Central memory CD8-positive, alpha-beta T cell (primary cell): Measurements from ENCODE around the gene COLEC12.

ENCODE experiments used
- ATAC-seq: fragments of 150-1000 bp; cut with Tn5 transposase; replicated peaks from 2 replicates; pipeline ENCODE4 v1.10.0; 2022; ENCODE audit warnings: mild to moderate bottlenecking, moderate FRiP score, moderate number of reproducible peaks; ENCODE audit not compliant: poor library complexity, severe bottlenecking; ENCODE audit errors: extremely low read depth
- DNase-seq, 2 donors: peaks; one replicate each; pipeline ENCODE4 v3.0.0; 2021; ENCODE audit warnings: low spot score in 2 of 2
- H3K27ac Mint-ChIP-seq: one replicate; pipeline ENCODE4 v1.8.0; 2022; ENCODE audit warnings: low read depth, mild to moderate bottlenecking, moderate library complexity, mixed read lengths
- H3K27me3 Mint-ChIP-seq: one replicate; pipeline ENCODE4 v1.8.0; 2022; ENCODE audit warnings: mixed read lengths
- H3K36me3 Mint-ChIP-seq: one replicate; pipeline ENCODE4 v1.8.0; 2022; ENCODE audit warnings: mild to moderate bottlenecking, moderate library complexity, mixed read lengths; ENCODE audit not compliant: insufficient read depth
- H3K4me1 Mint-ChIP-seq: one replicate; pipeline ENCODE4 v1.8.0; 2022; ENCODE audit warnings: mixed read lengths
- H3K4me3 Mint-ChIP-seq: one replicate; pipeline ENCODE4 v1.8.0; 2022; ENCODE audit warnings: mild to moderate bottlenecking, moderate library complexity, mixed read lengths
- H3K9me3 Mint-ChIP-seq: one replicate; pipeline ENCODE4 v1.8.0; 2022; ENCODE audit warnings: mixed read lengths

The COLEC12 gene

DNA sequence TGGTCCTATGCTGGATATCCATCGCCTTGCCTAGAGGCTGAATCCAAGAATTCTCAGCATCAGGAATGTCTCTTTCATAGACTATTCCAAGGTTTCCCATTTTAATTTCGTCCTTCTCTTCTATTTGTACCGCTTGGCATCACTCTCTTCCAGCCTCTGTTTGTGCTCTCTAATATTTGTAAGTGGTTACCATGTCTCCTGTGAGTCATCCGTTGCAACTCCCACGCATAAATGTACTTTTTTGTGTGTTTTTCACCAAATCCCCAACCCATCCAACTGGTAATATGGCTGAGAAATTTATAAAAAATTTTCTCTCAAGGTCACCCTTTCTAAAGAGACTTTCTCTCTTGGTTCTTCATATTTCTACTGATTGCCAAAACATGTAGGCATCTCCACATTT lies 21.8 kb downstream of the COLEC12 start:
- no peaks in the 10 kb centered on the region for H3K9me3 Mint-ChIP-seq
- no peaks in the 10 kb centered on the region for H3K4me1 Mint-ChIP-seq
- no peak for ATAC-seq
- peaks cover 45% of the 10 kb centered on the region for H3K27me3 Mint-ChIP-seq
- no peak for DNase-seq
- H3K27ac Mint-ChIP-seq: no peak overlapping the region
- no peaks in the 10 kb centered on the region for H3K36me3 Mint-ChIP-seq
- H3K4me3 Mint-ChIP-seq: no peak overlapping the region

DNA sequence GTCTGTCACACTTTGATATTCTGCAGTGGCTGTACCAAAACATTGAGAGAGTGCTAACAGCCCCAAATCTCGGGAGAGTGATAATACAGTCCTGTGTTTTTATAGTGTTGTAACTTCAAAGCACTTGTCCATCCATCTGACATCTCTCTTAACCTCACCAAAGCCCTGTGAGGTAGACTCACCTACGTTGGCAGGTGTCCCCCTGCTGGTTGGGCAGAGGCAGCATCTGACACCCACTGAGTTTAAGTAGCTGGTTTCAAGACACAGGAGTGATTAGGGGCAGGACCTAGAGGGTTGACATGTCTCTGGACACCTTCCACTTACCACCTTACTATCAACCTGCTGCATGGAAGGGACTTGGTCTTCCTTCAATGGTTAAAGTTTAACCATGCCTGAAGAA lies 22.9 kb downstream of the COLEC12 start:
- Mint-ChIP-seq H3K4me1 (no peaks in the 10 kb centered on the region), H3K4me3 (no peak overlapping the region), H3K9me3 (no peaks in the 10 kb centered on the region), H3K36me3 (no peaks in the 10 kb centered on the region), H3K27ac (no peak overlapping the region), H3K27me3 (peaks cover 51% of the 10 kb centered on the region)
- ATAC-seq (no peak), DNase-seq (no peak)

DNA sequence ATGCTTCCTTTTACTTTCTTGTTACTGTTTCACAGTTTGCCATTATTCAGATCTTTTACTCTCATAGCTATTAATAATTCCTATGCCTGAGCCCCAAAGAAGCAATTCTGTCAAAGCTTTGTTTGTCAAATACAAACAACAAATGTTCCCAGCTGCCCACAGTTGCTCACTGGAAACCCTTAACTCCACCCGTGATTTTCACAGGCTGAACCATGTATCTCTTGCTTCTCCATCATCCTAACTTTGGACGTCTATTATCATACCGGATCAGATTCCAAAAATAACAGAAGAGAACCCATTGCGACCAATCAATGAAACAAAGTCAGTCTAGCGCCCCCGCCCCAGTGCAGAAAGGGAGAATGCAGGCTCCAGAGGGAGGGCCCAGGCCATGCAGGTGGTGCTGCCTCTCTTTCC lies 24.2 kb downstream of the COLEC12 start:
- no peak overlapping the region for H3K27ac Mint-ChIP-seq
- H3K27me3 Mint-ChIP-seq: peaks cover 55% of the 10 kb centered on the region
- DNase-seq (no peak), ATAC-seq (no peak)
- H3K4me1 Mint-ChIP-seq: no peaks in the 10 kb centered on the region
- no peaks in the 10 kb centered on the region for H3K9me3 Mint-ChIP-seq
- H3K4me3 Mint-ChIP-seq: no peak overlapping the region
- H3K36me3 Mint-ChIP-seq: no peaks in the 10 kb centered on the region

DNA sequence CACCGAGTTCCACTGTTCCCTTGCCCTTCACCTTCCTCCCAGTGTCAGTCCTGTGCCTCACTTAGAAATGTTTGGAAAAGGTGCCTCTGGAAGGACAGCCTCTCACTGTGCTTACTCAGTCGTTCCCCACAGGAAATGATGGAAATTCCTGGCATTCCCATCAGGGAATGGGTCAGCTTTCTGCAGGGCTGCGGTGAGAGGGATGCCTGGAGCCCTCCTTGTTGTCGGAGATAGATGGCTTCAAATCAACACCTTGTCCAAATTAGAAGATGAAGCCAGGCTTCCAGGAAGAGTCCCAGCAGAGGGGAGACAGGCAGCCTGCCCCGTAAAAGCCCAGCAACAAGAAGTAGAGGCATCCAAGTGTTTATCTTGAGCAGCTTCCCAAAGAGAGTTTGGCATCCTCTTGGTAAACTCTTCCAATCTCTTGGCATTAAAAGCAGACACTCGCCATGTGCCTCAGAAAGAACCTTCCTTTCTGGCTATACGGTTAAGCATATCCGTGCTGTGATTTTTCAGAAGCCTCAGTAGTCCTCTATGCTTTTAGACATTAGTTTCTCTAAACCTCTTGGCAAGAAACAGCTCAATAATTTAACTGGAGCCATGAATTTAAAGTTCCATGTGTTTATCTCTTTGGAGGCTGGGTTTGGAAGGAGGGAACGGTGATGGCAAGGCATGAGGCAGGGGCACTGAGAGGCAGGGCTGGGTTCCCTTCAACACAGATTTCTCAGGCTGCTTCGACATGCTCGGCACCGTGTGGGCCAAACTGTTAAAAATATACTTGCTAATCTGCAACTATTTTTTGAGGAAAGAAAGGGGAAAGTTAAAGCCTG lies 25.1 kb downstream of the COLEC12 start:
- no peak overlapping the region for H3K4me3 Mint-ChIP-seq
- ATAC-seq (no peak), DNase-seq (no peak)
- no peak overlapping the region for H3K27ac Mint-ChIP-seq
- no peaks in the 10 kb centered on the region for H3K9me3 Mint-ChIP-seq
- H3K36me3 Mint-ChIP-seq: no peaks in the 10 kb centered on the region
- peaks cover 46% of the 10 kb centered on the region for H3K27me3 Mint-ChIP-seq
- no peaks in the 10 kb centered on the region for H3K4me1 Mint-ChIP-seq

DNA sequence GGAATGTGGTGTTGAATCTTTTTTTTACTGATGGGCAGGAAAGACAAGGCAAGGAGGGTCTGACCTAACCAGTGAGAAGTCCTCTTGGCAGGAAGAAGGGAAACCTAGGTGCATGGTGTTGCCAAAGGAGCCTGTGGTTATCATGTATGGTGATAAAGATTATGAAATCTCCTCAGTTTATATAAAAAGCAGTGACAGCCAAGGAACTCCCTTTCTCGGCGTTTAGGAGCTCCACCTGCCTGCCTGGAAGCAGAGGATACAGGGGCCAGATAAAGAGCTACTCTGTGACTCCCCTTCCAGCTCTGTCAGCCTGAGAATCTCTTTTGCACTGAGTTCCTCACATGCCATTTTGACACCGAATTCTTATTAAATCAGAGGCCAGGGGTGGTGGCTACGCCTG lies 26.1 kb downstream of the COLEC12 start:
- Mint-ChIP-seq H3K4me3 (no peak overlapping the region), H3K4me1 (no peaks in the 10 kb centered on the region), H3K9me3 (no peaks in the 10 kb centered on the region), H3K36me3 (no peaks in the 10 kb centered on the region), H3K27ac (no peak overlapping the region), H3K27me3 (peaks cover 42% of the 10 kb centered on the region)
- no peak for DNase-seq
- ATAC-seq: no peak

DNA sequence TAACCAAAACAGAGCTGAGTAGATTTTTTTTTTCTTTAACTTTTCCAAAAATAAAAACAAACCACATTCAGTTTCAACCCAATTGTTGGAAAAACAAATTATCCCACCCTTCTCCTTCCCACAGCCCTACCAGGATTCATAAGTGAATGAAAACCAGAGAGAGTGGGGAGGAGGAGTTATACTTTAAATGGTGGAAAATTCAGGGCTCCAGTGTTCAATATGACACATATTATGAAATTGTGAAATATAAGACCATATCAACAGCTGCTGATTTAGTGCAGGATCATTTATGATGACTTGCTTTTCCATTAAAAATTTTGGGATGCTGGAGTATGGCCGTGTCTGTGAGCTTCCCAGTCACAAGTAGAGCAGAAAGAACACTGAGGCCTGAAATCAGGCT lies 26.7 kb downstream of the COLEC12 start:
- Mint-ChIP-seq H3K9me3 (no peaks in the 10 kb centered on the region), H3K4me3 (no peak overlapping the region), H3K27me3 (peaks cover 42% of the 10 kb centered on the region), H3K36me3 (no peaks in the 10 kb centered on the region), H3K4me1 (no peaks in the 10 kb centered on the region), H3K27ac (no peak overlapping the region)
- ATAC-seq: no peak
- DNase-seq: no peak

DNA sequence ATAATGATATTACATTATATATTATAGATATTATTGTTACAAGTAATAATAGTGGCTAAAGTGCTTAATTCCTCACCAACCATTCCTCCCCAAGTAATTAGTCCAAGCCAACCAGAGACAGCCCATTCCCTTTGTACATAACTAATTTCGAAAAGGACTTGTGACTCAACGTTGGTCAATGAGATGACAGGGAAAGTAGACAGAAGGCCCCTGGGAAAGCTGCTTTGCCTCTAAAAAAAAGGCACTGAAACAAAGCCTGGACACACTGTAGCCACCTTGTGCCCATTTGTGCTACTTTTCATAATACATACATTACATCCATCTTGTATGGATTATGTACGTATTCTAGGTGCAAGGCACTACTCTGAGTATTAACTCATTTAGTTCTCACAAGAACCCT lies 28.8 kb downstream of the COLEC12 start:
- Mint-ChIP-seq H3K4me1 (no peaks in the 10 kb centered on the region), H3K36me3 (no peaks in the 10 kb centered on the region), H3K4me3 (no peak overlapping the region), H3K9me3 (no peaks in the 10 kb centered on the region), H3K27me3 (peaks cover 56% of the 10 kb centered on the region), H3K27ac (no peak overlapping the region)
- DNase-seq (no peak), ATAC-seq (no peak)

DNA sequence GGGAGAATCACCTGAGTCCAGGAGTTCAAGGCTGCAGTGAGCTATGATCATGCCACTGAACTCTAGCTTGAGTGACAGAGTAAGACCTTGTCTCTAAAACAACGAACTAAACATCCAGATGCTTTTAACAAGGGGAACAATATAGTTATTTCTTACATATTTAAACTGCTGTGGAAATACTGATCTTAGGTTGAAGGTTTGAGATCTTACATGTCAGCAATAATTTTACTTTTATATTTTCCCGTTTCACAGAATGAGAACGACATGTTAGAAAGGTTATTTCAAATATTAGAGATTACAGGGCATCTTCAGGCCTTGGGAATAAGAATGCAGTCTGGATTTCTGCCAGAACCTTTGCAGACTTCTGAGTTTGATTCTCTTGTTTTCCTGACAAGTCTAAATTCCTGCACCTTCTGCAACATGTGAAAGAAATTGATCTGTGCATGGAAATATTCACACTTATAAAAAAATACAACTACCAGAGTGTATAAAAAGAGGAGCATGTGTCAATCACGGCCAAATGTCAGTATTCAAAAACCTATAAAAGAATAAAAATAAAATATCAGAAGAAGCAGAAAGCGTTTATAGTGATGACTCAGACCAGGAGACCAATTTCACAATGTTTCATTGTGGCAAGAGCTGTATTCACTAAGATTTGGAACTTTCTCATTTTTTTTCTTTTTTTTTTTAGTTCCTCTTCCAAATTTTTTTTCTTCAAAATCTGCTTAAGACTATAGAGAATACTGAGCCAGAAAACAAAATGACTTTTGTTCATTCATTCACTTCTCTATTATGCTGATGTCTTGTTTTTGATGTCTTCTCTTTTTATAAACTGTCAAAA lies 29.6 kb downstream of the COLEC12 start:
- H3K4me3 Mint-ChIP-seq: no peak overlapping the region
- H3K4me1 Mint-ChIP-seq: no peaks in the 10 kb centered on the region
- DNase-seq (no peak), ATAC-seq (no peak)
- peaks cover 64% of the 10 kb centered on the region for H3K27me3 Mint-ChIP-seq
- no peaks in the 10 kb centered on the region for H3K36me3 Mint-ChIP-seq
- H3K9me3 Mint-ChIP-seq: no peaks in the 10 kb centered on the region
- no peak overlapping the region for H3K27ac Mint-ChIP-seq

DNA sequence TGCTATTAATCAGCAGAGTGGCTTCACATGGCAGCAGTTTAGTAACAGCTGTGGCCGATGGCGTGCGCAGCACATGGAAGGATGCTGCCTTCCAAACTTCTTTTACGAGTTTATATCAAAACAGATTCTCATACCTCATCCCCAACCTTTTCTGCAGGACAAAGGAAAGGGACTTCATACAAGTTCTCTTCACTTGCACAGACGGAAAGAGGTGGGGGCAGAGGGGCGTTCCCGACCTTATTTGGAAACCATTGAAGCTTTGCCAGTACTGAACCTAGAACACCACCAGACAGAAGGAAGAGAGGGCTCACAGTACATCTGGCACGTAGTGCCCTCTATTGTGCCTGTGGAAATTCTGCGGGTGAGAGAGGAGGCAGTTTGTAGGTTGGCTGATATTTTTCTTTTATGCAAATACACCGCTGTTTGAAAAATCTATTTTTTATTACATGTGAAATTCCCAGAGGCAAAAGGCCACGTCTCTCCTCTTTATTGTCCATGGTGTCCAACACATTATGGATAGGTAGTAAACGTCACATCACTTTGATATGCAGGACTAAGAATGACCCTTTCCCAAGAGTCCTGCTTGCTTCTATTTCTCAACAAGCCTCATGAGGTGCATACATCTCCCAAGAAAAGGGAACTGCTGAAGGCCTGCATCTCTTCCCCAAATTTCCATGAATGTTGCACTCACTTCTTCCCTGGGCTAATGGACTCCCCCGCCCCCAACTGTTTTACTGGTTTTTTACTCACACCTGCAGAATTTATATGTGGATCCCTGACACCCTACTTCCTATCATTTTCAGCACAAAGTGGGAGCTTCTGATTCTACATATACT lies 31.3 kb downstream of the COLEC12 start:
- Mint-ChIP-seq H3K36me3 (no peaks in the 10 kb centered on the region), H3K27me3 (peaks cover 70% of the 10 kb centered on the region), H3K27ac (no peak overlapping the region), H3K4me3 (no peak overlapping the region), H3K9me3 (no peaks in the 10 kb centered on the region), H3K4me1 (no peaks in the 10 kb centered on the region)
- ATAC-seq (no peak), DNase-seq (no peak)

DNA sequence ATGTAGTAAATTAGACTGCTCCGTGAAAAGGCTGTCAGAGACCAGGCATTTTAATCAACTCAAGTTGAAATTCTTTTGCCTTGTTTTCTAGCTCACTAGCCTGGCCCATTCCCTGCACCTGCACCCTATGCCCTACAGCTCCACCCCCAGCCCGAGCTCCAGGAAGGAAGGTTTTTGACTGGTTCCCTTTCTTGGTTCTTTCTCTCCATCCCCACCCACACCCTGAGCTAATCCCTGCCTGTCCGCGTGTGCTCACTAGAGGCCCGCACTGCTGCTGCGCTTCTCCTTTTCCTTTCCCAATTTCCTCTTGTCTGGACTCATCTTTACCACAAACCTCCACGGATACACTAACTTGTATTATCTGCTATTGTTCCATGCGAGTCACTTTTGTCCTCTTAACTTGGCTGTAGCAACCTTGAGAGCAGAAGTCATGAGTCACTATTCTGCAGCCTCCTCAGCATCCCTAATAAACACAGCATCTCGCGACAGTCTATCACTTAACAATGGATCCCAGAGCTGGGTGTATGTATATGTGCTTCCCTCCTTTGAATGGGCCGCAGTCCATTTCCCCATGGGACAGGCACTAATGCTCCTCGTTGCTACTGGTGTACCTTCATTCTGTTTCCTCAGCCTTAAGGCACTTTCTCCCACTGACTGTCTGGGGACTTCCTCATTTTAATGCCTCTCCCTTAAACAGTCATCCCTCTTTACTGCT lies 36.5 kb downstream of the COLEC12 start:
- no peak overlapping the region for H3K27ac Mint-ChIP-seq
- no peaks in the 10 kb centered on the region for H3K36me3 Mint-ChIP-seq
- H3K4me1 Mint-ChIP-seq: no peaks in the 10 kb centered on the region
- H3K4me3 Mint-ChIP-seq: no peak overlapping the region
- H3K9me3 Mint-ChIP-seq: no peaks in the 10 kb centered on the region
- ATAC-seq (no peak), DNase-seq (no peak)
- H3K27me3 Mint-ChIP-seq: peaks cover 66% of the 10 kb centered on the region

DNA sequence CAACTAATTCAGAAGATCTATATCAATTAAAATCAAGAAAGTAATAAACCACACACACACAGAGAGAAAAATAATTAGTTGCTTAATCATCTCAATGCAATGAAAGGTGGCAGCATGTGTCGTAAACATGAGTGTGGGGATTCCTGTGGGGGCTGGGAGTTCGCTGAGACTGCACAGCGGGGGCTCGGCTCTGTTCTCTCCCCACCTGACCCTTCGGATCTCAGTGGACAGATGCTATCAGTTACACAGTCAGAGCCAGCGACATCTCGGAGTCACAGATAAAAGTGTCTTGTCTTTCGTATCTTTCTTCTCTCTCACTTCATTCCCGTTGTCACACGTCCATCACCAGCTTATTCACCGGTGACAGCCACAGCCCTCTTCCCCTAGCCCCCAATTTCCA lies 37.1 kb downstream of the COLEC12 start:
- no peak overlapping the region for H3K4me3 Mint-ChIP-seq
- ATAC-seq: no peak
- H3K9me3 Mint-ChIP-seq: no peaks in the 10 kb centered on the region

DNA sequence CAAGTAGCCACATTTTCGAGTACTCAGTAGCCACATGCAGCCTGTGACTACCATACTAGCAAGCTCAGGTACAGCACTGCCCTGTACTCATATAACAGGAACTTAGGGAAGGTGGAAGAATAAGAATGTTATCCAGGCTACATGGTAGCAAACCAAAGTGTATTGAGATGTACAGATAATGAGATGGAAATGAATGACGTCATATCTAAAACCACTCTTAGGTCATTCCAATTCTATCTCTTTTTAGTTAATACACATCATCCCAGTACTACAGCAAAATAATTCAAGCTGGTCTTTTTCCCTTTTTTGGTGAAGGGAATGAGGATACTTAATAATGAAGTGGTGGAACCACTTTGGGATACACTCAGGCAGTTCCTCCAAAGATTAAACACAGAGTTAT lies 38.7 kb downstream of the COLEC12 start:
- Mint-ChIP-seq H3K9me3 (no peaks in the 10 kb centered on the region), H3K4me3 (no peak overlapping the region), H3K27me3 (peaks cover 56% of the 10 kb centered on the region), H3K4me1 (no peaks in the 10 kb centered on the region), H3K36me3 (no peaks in the 10 kb centered on the region), H3K27ac (no peak overlapping the region)
- ATAC-seq (no peak), DNase-seq (no peak)

More for the DNA sequence above, 37.1 kb downstream of the COLEC12 start:
- H3K4me1 Mint-ChIP-seq: no peaks in the 10 kb centered on the region
- no peaks in the 10 kb centered on the region for H3K36me3 Mint-ChIP-seq
- no peak overlapping the region for H3K27ac Mint-ChIP-seq
- DNase-seq: no peak
- H3K27me3 Mint-ChIP-seq: peaks cover 66% of the 10 kb centered on the region
